Activated CD4-positive, CD25-positive, alpha-beta regulatory T cell (primary cell): Measurements from ENCODE around the gene KCNJ15.

Experiments used
- DNase-seq, 4 experiments: peaks; one replicate each; lab custom pipeline; 2025; lab: John Stamatoyannopoulos, UW

KCNJ15 gene

DNA sequence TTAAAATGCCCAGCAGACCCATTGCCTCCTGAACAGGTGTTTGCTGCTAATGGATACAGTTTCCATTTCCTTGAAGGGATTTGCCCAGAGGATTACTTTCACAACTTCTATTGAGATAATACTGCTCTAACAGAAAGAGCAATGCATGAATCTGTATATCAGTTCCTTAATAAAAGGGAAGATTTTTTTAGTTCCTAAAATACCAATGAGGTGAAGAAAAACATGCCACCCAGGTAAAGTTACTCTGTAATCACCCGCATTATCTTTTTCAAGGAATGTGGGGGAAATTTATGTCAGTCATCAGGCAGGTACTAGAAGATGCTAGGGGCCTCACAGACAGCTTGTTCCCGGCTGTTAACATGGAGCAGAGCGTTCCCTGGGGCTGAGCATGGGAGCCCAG is 41.1 kb downstream of the KCNJ15 start:
- DNase-seq, result no peak

GRCh38 chr21:38298832-38299231 is 42.0 kb downstream of the KCNJ15 start:
- no peak for DNase-seq

GRCh38 chr21:38299671-38300070 is 42.9 kb downstream of the KCNJ15 start:
- DNase-seq, result no peak

- no peak for DNase-seq
Measured at GRCh38 chr21:38300141-38300578, 43.4 kb downstream of the KCNJ15 start.

- no peak for DNase-seq
Measured at GRCh38 chr21:38301321-38302214, 44.8 kb downstream of the KCNJ15 start.

DNA sequence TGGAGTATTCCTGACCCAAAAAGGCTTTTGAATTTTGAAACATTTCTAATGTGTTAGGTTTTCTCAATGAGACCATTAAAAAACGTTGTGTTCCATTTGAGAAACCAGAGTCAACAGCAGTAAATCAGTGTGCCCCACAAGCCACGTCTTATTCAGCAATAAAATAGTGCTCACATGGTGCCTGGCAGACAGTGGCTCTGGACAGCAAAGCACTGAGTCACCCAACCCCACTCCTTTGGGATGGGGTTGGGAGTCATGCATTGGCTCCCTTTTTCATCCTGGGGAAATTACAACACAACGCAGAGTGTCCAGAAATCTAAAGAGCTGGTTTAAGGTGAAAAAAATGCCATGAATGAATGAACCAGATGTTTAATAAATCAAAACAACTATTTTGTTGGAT is 46.5 kb downstream of the KCNJ15 start:
- no peak for DNase-seq

DNA sequence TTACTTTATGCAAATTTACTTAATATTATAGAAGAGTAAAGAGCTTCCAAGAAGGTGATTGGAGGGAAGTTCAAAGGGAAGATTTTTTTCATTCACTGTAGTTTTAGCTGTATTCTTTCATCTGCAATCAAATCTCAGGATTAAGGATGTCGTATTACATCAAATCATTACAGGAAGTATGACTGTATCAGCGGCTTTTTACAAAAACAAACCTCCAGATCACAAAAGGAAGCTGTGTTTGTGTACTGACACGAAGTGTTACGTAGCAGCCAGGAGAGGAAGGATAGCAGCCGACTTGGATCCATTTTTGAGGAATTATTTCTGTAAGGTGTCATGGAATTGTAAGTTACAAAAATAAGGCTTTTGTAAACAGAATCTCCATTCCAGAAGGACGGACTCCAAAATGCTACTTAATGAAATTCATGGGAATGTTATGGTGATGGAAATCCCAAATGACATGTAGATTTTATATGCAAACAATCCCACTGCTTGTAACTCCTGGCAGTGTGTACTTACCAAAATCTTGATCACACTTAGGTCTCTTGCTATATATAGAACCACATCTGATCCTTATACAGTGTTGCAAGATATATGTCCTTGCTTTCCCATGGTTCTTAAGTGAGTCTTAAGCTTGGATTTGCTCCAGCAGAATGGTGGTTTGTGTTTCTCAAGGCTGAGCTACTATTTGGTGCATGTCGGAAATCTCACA is 49.8 kb downstream of the KCNJ15 start:
- no peak for DNase-seq

DNA sequence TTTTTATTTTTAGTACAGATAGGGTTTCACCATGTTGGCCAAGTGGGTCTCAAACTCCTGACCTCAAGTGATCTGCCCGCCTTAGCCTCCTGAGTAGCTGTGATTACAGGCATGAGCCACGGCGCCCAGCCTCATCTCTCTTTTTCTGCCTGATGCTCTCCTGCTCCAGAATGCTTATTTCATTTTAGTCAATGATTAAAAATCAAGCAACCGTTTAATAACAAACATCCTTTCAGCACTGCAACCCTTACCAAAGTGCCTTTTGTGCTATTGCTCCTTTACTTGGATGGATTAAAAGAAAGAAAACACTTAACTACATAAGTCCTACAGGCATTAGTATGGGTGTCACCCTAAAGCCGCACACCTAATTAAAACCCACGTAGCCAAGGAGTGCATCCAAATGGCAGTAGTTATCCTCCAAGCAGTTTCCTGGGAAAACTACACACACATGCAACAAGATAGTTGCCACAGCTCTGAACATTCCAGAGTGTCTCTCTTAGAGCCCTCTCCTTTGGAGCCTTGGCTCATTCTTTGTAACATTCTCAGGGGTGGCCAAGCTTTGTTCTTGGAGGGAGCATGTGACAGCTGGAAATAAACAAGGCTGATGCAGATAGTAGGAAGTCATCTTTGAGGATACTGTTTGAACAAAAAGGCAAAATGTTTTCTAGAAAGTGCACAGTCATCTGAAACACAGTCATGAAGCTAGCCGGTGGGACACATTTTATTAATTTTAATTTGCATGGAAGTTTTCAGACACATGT is 51.2 kb downstream of the KCNJ15 start:
- no peak for DNase-seq

- DNase-seq, result no peak
Measured at GRCh38 chr21:38308532-38309119, 51.8 kb downstream of the KCNJ15 start.

DNA sequence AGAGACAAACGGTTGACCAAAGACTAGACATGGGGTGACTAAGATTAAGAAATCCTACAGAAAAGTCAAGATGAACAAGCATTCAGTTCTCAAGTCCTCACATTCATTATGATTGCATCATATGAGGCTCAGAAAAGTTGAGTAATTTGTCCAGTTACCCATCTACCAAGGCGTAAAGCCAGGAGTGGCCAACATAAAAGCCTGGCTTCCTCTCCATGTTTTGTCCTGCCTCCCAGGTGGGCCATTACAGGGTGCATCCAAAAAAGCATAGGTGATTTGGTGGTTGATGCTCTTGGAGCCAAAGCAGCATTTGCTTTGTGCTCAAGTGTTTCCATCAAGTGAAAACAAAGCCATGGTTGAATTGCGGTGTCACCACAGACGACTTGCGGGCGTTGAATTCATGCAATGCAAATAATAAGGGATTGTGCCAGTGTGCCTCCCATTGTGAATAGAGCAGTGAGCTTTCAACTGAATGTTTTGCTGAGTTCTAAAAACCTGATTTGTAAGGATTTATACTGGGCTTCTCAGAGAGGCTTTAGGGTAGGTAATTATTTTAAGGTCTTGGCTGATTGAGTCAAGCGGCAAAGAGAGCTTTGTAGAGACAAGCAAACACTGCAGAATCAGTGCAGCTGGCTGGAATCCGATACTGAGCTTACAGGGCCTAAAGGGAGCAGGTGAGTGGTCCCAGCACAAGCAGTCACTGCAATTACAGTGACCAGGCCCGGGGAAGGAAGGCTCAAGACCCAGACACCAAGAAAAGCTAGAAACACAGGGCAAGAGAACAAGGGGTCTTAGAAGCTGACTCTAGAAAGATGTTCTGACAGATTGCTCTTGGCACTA is 54.1 kb downstream of the KCNJ15 start:
- DNase-seq, result no peak

- DNase-seq, result no peak
Measured at GRCh38 chr21:38311765-38312164, 55.0 kb downstream of the KCNJ15 start.

GRCh38 chr21:38312822-38313221 is 56.0 kb downstream of the KCNJ15 start:
- no peak for DNase-seq

- no peak for DNase-seq
Measured at GRCh38 chr21:38314558-38314957, 57.8 kb downstream of the KCNJ15 start.

DNA sequence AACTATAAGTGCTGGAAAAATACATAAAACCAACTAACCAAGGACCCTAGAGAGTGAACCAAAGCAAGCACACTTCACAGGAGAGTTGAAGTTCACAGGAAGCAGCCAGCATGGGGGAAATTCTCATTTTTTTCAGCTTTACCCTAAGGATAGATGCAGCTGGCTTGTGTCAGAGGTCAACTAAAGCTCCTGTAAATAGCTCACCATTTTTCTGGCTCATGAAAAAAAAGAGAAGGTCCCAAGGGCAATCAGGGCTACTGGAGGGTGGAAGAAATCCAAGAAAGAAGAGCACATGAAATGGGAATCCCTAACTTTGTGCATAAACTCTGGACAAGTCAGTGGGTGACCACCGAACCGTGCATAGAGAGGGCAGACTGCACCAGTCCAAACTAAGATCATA is 58.3 kb downstream of the KCNJ15 start:
- no peak for DNase-seq

- DNase-seq, result no peak
Measured at GRCh38 chr21:38319781-38320180, 63.0 kb downstream of the KCNJ15 start.

- DNase-seq, result no peak
Measured at GRCh38 chr21:38321568-38321967, 64.8 kb downstream of the KCNJ15 start.

GRCh38 chr21:38322311-38322950 is 65.6 kb downstream of the KCNJ15 start:
- DNase-seq, result no peak

- DNase-seq, result no peak
Measured at GRCh38 chr21:38323721-38324531, 67.1 kb downstream of the KCNJ15 start.

DNA sequence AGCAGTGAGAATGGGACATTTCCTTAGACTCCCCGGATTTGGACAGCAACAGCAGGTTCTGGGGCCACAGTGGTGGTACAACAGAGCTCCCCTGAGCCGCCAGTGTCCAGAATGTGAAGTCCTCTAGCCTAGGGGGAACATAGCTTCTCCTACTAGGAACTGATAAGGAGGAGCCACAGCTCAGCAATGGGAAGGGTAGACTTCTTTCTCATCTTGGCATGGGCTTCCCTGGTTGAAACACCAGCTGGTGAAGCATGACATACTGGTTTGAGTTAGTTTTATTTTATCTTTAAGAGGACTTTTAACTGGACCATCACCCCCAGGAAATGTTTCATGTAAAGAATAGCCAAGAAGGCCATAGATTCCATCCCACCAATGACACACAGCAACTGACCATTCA is 68.4 kb downstream of the KCNJ15 start:
- DNase-seq, result no peak
